ENCODE measurements around the gene TMEM183A.

TMEM183A gene

GRCh38 chr1:203031467-203031866 lies 24.3 kb downstream of the TMEM183A start:
- no peak for DNase-seq

GRCh38 chr1:203033287-203033686 lies 26.1 kb downstream of the TMEM183A start:
- DNase-seq, result no peak

DNA sequence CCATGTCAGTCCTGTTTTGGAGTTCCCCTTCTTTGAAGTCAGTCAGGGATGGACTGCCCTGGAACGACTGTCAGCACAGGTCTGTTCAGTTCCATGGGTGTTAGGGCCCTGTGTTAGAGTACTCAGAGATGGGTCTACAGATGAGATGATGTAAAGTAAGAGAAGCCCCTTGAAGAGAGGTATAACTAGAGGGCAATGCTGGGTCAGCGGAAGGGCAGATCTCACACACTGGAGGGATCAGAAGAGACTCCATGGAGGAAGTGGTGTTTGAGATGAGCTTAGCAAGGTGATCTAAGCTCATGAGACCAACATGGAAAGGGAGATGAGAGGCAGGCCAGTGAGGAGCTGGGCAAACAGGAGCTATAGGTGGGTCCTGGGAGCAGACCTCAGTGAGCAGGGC lies 26.7 kb downstream of the TMEM183A start:
- DNase-seq, result no peak

DNA sequence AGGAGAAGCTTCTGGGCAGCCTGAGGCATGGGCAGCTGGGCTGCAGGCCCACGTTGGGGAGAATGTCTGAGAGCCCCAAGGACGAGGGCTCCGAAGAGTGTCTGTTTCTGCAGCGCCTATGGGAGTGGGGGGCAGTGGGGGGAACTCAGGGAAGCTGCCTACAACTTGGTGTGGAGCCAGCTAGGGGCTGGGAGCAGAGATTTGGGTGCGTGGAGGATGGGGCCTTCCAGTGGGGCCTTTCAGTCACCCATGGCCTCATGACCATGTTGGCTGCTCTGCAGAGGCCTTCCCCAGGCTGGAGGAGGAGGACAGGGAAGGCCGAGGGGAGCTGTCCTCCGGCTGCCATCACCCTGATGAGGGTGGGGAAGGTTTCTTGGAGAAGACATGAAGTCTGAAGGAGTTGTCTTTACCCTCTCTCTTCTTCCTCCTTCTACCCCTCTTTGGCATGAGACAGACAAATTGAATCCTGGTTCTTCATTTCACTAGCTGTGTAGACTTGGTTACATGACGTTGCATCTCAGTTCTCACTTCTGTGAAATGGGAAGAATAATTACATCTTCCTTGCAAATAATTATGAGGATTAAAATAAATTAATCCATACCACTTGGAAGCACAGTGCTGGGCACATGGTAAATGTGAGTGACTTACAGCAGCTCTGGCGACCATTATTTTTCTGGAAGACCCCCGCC lies 27.4 kb downstream of the TMEM183A start:
- no peak for DNase-seq

GRCh38 chr1:203035111-203036000 lies 28.2 kb downstream of the TMEM183A start:
- no peak for DNase-seq

DNA sequence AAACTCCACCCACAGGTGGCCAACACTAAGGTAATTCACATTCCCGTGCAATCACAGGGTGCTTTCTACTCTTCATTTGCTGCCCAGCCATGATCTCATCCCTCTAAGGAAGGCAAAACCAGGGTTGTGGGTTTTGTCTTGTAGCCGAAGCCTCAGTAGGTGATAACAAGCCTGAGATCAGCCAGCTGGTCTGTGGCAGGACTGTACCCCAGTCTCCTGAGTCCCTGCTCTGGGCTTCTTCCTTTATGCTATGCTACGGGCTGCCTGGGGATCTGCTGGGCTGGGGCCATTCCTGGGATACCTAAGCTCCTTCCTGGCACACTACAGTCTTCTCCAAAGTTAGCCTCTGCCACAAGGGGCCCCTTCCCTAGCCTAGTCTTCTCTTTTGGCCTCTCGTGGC lies 29.0 kb downstream of the TMEM183A start:
- no peak for DNase-seq

DNA sequence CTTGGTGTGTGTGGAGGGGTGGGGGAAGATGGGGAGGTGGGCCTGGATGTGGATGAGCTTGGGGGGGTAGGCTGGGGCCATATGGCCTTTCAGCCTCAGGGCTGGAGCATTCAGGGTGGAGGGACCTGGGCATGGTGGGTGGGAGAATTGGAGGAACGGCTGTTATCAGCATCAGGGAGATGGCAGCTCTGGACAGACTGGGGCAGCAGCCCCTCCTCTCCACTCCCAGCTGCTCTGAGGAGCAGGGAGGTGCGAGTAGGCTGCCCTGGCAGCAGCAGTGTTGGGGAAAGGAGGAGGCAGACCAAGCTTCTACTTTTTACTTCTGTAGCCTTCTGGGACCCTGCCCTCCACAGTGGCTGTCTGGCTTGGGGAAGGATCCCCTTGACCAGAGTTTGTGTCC lies 29.4 kb downstream of the TMEM183A start:
- no peak for DNase-seq

GRCh38 chr1:203037509-203038190 lies 30.5 kb downstream of the TMEM183A start:
- no peak for DNase-seq

- no peak for DNase-seq
Observed at GRCh38 chr1:203038217-203038741, 31.1 kb downstream of the TMEM183A start.

DNA sequence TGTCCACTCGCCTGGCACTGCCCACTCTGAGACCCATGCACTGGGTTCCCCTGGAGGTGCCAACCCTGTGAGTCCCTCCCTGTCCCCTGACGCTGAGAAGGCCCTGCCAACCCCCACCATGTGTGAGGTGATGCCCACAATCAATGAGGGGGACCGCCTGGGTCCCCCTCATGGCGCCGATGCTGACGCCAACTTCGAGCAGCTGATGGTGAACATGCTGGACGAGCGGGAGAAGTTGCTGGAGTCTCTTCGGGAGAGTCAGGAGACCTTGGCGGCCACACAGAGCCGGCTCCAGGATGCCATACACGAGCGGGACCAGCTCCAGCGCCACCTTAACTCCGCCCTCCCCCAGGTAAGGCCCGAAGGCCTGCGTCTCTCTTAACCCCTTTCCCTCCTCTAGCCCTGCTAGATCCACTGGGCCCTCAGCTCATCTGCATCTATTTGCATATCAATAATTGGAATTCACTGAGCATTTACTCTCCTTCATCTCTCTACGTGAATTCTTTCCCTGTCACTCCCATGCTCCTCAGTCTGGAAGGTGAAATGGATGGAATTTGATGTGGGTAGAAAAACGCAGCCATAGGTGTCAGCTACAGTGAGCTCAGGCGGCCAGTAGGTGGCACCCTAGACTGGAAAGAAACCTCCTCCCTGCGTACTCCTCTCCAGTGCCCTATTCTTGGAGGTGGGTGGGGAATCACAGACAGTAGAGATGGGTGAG lies 31.9 kb downstream of the TMEM183A start:
- peak; percentile 62 for DNase-seq

GRCh38 chr1:203039609-203040512 lies 32.7 kb downstream of the TMEM183A start:
- no peak for DNase-seq

- DNase-seq, result no peak
Observed at GRCh38 chr1:203040513-203041275, 33.5 kb downstream of the TMEM183A start.

DNA sequence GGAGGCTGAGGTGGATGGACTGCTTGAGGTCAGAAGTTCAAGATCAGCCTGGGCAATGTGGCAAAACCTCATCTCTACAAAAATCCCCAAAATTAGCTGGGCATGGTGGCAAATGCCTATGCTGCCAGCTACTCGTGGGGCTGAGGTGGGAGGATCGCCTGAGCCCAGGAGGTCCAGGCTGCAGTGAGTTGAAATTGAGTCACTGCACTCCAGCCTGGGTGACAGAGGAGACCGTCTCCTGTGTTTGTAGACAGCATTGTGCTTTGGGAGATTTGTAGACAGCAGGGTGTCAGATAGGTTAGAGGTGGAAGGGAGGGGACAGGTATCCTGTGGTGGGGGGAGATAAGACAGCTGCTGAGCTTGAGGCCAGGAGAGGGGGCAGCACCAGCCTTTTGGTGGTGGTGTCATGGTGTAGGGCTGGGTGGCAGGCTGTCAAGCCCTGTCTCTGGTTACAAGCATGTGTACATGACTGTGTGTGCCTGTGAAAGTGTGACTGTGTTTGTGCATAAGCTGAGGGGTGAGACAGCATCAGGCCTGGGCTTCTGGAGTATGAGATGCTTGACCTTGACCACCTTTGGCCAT lies 34.3 kb downstream of the TMEM183A start:
- no peak for DNase-seq

DNA sequence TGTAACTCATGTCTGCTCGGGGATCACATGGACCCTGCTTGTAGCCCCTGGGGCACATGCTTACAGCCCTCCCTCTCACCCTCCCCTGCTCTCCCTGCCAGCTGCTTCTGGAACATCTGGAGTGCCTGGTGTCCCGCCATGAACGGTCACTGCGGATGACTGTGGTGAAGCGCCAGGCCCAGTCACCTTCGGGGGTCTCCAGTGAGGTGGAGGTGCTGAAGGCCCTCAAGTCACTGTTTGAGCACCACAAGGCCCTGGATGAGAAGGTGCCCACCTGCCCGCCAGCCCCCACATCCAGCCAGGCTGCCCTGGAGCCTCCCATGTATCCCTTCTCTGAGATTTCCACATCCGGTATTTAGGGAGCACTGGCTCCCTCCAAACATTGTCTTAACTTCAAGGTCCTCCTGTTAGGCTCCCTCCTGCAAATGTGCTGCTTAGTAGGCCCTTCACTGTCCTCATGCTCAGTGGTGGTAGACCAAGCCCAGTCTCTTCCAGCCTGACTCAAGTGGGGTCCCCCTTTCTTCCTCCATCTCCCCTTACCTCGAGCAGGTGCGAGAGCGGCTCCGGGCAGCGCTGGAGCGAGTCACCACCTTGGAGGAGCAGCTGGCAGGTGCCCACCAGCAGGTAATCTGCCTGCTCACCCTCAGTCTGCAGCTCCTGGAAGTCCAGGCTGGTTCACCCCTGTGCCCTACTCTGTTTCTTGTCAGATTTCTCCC lies 36.8 kb downstream of the TMEM183A start:
- no peak for DNase-seq

DNA sequence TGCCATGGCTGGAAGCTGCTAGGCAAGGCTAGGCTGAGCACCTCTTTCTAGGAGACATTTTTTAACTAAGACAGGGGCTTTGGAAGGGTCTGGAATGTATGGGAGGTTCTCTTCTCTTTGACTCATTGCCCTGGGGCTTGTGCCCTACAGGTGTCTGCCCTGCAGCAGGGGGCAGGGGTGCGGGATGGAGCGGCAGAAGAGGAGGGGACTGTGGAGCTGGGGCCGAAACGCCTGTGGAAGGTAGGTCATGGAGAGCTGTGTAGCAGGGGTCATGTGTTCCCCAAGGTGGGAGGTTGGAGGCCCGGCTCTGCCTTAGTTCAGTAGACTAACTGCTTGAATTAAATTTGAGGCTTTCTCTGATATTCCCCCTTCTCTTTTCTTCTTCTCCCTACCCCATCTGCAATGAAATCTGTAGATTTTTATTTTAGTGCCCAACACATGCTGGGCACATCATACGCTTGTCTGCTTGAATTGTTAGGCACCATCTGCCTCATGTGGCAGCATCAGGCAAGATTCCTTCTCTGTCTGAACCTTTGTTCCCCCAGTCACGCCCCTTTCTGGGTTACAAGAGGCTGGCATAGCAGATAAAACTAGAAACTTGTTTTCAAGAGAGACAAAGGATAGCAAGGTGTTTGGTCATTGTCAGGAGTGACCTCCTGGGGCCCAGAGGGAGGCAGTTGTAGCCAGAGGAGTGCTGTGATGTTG lies 37.5 kb downstream of the TMEM183A start:
- DNase-seq, result no peak

GRCh38 chr1:203045336-203045735 lies 38.2 kb downstream of the TMEM183A start:
- DNase-seq, result no peak

DNA sequence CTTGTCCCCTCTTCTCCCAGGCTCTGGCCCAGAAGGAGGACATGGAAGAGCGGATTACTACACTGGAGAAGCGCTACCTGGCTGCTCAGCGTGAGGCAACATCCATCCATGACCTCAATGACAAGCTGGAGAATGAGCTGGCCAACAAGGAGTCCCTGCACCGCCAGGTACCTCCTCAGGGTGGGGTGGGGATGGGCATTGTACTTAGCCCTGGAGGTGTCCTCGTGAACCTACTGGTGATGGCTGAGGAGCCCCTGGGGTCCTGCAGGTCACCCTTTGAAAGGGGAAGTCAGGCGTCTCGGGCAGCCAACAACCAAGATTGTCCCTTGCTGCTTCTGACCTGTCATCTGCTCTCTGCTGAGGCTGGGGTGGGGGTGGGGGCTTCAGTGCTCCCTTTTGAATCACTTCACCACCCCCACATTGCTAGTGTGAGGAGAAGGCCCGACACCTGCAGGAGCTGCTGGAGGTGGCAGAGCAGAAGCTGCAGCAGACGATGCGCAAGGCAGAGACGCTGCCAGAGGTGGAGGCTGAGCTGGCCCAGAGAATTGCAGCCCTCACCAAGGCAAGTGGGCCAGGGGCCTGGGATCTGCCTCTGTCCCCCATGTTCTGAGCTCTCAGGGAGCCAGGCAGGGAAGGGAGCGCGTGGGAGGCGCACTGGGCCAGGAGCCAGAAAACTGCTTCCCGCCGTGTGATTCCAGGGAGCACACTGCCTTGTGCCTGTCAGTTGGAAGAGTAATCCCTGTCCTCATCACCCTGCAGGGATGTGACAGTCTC lies 38.8 kb downstream of the TMEM183A start:
- DNase-seq, result no peak

- no peak for DNase-seq
Observed at GRCh38 chr1:203046984-203047630, 39.9 kb downstream of the TMEM183A start.
